NCI-H2227 treated with DMSO at 0.1 percent for 48 hours (cell line): Measurements from ENCODE around the gene OR5K2.

Source experiments
- DNase-seq: peaks from one replicate; lab custom pipeline; 2025; lab: John Stamatoyannopoulos, UW

Gene OR5K2

GRCh38 chr3:98522544-98523281 is 25.2 kb downstream of the OR5K2 start, which contains the start of gene CLDND1:
CLDND1 (minus strand) TSS chr3:98522902; CDS start chr3:98521424, 1,478 bp downstream.
- peak; percentile 75 for DNase-seq

GRCh38 chr3:98525494-98525893 is 28.0 kb downstream of the OR5K2 start:
- DNase-seq, result no peak

GRCh38 chr3:98528474-98529346 is 31.2 kb downstream of the OR5K2 start:
- no peak for DNase-seq

GRCh38 chr3:98529856-98530459 is 32.5 kb downstream of the OR5K2 start:
- DNase-seq, result no peak

- no peak for DNase-seq
Observed at GRCh38 chr3:98530676-98531075, 33.2 kb downstream of the OR5K2 start.

- DNase-seq, result no peak
Observed at GRCh38 chr3:98531622-98532274, 34.3 kb downstream of the OR5K2 start, which contains the start of gene GPR15. GPR15 (plus strand) TSS chr3:98531978; CDS start chr3:98532034, 56 bp downstream.

- DNase-seq, result no peak
Observed at GRCh38 chr3:98532275-98532637, 34.8 kb downstream of the OR5K2 start.

GRCh38 chr3:98532709-98533571 is 35.5 kb downstream of the OR5K2 start:
- DNase-seq, result no peak

GRCh38 chr3:98534168-98534567 is 36.7 kb downstream of the OR5K2 start:
- no peak for DNase-seq

GRCh38 chr3:98534734-98535133 is 37.3 kb downstream of the OR5K2 start:
- DNase-seq, result no peak

GRCh38 chr3:98536456-98537017 is 39.1 kb downstream of the OR5K2 start:
- DNase-seq, result no peak

- DNase-seq, result no peak
Observed at GRCh38 chr3:98540346-98540745, 42.9 kb downstream of the OR5K2 start.

GRCh38 chr3:98541695-98542094 is 44.2 kb downstream of the OR5K2 start:
- DNase-seq, result no peak

GRCh38 chr3:98542623-98543022 is 45.1 kb downstream of the OR5K2 start:
- no peak for DNase-seq

GRCh38 chr3:98545940-98546339 is 48.5 kb downstream of the OR5K2 start:
- no peak for DNase-seq
